H1 (cell line): ENCODE data around the gene SF3B6. TPM values are rescaled to one million over a fixed set of nuclear protein-coding genes. Genes with fewer than 3 reads are reported as not detected.

ENCODE experiments used
- CTCF ChIA-PET: fragments of 300-600 bp; sonication (Branson Sonifier 250); formaldehyde crosslinking; loops from one replicate; lab custom pipeline; 2021; ENCODE audit not compliant: partially characterized antibody; lab: Charles Lee
- POLR2A ChIA-PET: fragments of 300-600 bp; sonication (Branson Sonifier 250); formaldehyde crosslinking; loops from one replicate; lab custom pipeline; 2021; ENCODE audit warnings: inconsistent platforms; ENCODE audit not compliant: partially characterized antibody; lab: Charles Lee
- DNase-seq, 2 experiments: peaks; one replicate each; pipeline versions ENCODE4 v3.0.0 to v3.0.0-alpha.2; 2010 to 2022; ENCODE audit warnings: low spot score in 2 of 2, low read depth in 1 of 2, mixed read lengths in 1 of 2
- FAIRE-seq: peaks from 2 replicates; lab custom pipeline; 2011; peaks lifted over from hg19 to GRCh38; lab: Jason Lieb, UNC
- H2AFZ ChIP-seq: 2 replicates; pipeline ENCODE4 v1.8.1; 2012; ENCODE audit warnings: low read length, inconsistent platforms
- H2AK5ac ChIP-seq: 2 replicates; pipeline ENCODE4 v1.6.1; 2013; ENCODE audit warnings: low read depth, low read length
- H2BK120ac ChIP-seq: replicated peaks from 2 replicates; pipeline ENCODE3; 2013; ENCODE audit warnings: low read depth, low read length, inconsistent platforms
- H2BK12ac ChIP-seq: 2 replicates; pipeline ENCODE4 v1.6.1; 2013; ENCODE audit warnings: low read depth, low read length
- H2BK15ac ChIP-seq: 2 replicates; pipeline ENCODE4 v1.6.1; 2013; ENCODE audit warnings: low read length
- H2BK20ac ChIP-seq: 2 replicates; pipeline ENCODE4 v1.6.1; 2013; ENCODE audit warnings: low read length
- H2BK5ac ChIP-seq: 2 replicates; pipeline ENCODE4 v1.6.1; 2013; ENCODE audit warnings: low read depth, low read length
- H3K14ac ChIP-seq: 2 replicates; pipeline ENCODE4 v1.6.1; 2013; ENCODE audit warnings: inconsistent platforms; ENCODE audit not compliant: insufficient read length
- H3K18ac ChIP-seq: 2 replicates; pipeline ENCODE4 v1.6.1; 2013; ENCODE audit warnings: low read length; ENCODE audit errors: extremely low read depth
- H3K23ac ChIP-seq: 2 replicates; pipeline ENCODE4 v1.6.1; 2013; ENCODE audit warnings: inconsistent platforms; ENCODE audit not compliant: insufficient read length
- H3K23me2 ChIP-seq: 2 replicates; pipeline ENCODE4 v1.6.1; 2013; ENCODE audit warnings: low read depth, low read length
- H3K27ac ChIP-seq: 2 replicates; pipeline ENCODE4 v1.6.1; 2011; ENCODE audit warnings: low read depth, low read length, inconsistent platforms
- H3K27me3 ChIP-seq, 4 experiments: replicated peaks in 1 of 4; 1 replicate in 1 of 4; 2 replicates in 3 of 4; pipeline versions ENCODE4 v1.6.1 to v1.8.1; 2011 to 2013; ENCODE audit warnings: low read length in 3 of 4, mild to moderate bottlenecking in 3 of 4, inconsistent platforms in 2 of 4, mixed read lengths in 2 of 4, moderate library complexity in 1 of 4; ENCODE audit not compliant: control insufficient read depth in 3 of 4, insufficient read depth in 3 of 4; ENCODE audit errors: extremely low read depth in 1 of 4
- H3K36me3 ChIP-seq, 4 experiments: 2 replicates each; pipeline versions ENCODE4 v1.6.1 to v1.8.1; 2011 to 2013; ENCODE audit warnings: mild to moderate bottlenecking in 4 of 4, low read length in 3 of 4, moderate library complexity in 2 of 4, control low read depth in 1 of 4, inconsistent platforms in 1 of 4; ENCODE audit not compliant: insufficient read depth in 4 of 4, control insufficient read depth in 2 of 4
- H3K4ac ChIP-seq: replicated peaks from 2 replicates; pipeline ENCODE3; 2013; ENCODE audit warnings: low read length, low read depth, mixed read lengths, inconsistent platforms; ENCODE audit not compliant: insufficient read length
- H3K4me1 ChIP-seq, 4 experiments: replicated peaks in 1 of 4; 1 replicate in 1 of 4; 2 replicates in 3 of 4; pipeline versions ENCODE4 v1.6.1 to v1.8.1; 2011 to 2013; ENCODE audit warnings: low read length in 3 of 4, inconsistent platforms in 2 of 4, mixed read lengths in 1 of 4; ENCODE audit not compliant: insufficient read depth in 4 of 4, control insufficient read depth in 3 of 4
- H3K4me2 ChIP-seq, 2 experiments: 2 replicates each; pipeline versions ENCODE4 v1.6.1 to v1.8.1; 2011 to 2013; ENCODE audit warnings: low read depth in 2 of 2, low read length in 2 of 2, control low read depth in 1 of 2, inconsistent platforms in 1 of 2, mild to moderate bottlenecking in 1 of 2; ENCODE audit not compliant: insufficient read depth in 1 of 2
- H3K4me3 ChIP-seq, 4 experiments: fragments of 200-600, 300-600 bp in 1 of 4; sonication (generic), shearing (Covaris generic), sonication (Bioruptor Twin) in 1 of 4; 2 replicates each; pipeline versions ENCODE4 v1.5.1 to v1.8.1; 2011 to 2016; ENCODE audit warnings: low read length in 4 of 4, low read depth in 3 of 4, control low read depth in 2 of 4, inconsistent platforms in 2 of 4, mild to moderate bottlenecking in 2 of 4, mixed read lengths in 1 of 4, moderate library complexity in 1 of 4; ENCODE audit not compliant: insufficient read depth in 2 of 4; ENCODE audit errors: extremely low read depth in 1 of 4
- H3K56ac ChIP-seq: replicated peaks from 2 replicates; pipeline ENCODE3; 2013; ENCODE audit warnings: low read depth, mild to moderate bottlenecking, mixed read lengths, low read length, inconsistent platforms; ENCODE audit not compliant: insufficient read length
- H3K79me1 ChIP-seq: 2 replicates; pipeline ENCODE4 v1.6.1; 2013; ENCODE audit warnings: low read depth, low read length, control low read depth
- H3K79me2 ChIP-seq, 2 experiments: 2 replicates each; pipeline versions ENCODE4 v1.6.1 to v1.8.1; 2012 to 2013; ENCODE audit warnings: low read length in 2 of 2, mild to moderate bottlenecking in 2 of 2, inconsistent platforms in 1 of 2; ENCODE audit not compliant: insufficient read depth in 2 of 2, control insufficient read depth in 1 of 2
- H3K9ac ChIP-seq, 4 experiments: replicated peaks in 1 of 4; 1 replicate in 1 of 4; 2 replicates in 3 of 4; pipeline versions ENCODE4 v1.6.1 to v1.8.1; 2011 to 2013; ENCODE audit warnings: low read depth in 3 of 4, low read length in 3 of 4, control low read depth in 2 of 4, mild to moderate bottlenecking in 2 of 4, moderate library complexity in 2 of 4, inconsistent platforms in 1 of 4; ENCODE audit errors: extremely low read depth in 1 of 4
- H3K9me3 ChIP-seq, 2 experiments: 2 replicates each; pipeline versions ENCODE4 v1.6.1 to v1.8.1; 2012 to 2013; ENCODE audit warnings: mild to moderate bottlenecking in 2 of 2, moderate library complexity in 2 of 2, control low read depth in 1 of 2, inconsistent platforms in 1 of 2, low read depth in 1 of 2, low read length in 1 of 2, mixed read lengths in 1 of 2; ENCODE audit not compliant: insufficient read depth in 2 of 2
- H4K20me1 ChIP-seq, 2 experiments: replicated peaks in 1 of 2; 2 replicates each; pipeline versions ENCODE3 to v1.8.1; 2011 to 2013; ENCODE audit warnings: inconsistent platforms in 2 of 2, low read length in 2 of 2, mild to moderate bottlenecking in 1 of 2; ENCODE audit not compliant: insufficient read depth in 2 of 2, control insufficient read depth in 1 of 2
- H4K5ac ChIP-seq: 2 replicates; pipeline ENCODE4 v1.6.1; 2013; ENCODE audit warnings: low read length, low read depth, mixed read lengths, inconsistent platforms; ENCODE audit not compliant: insufficient read length
- H4K8ac ChIP-seq: 2 replicates; pipeline ENCODE4 v1.8.0; 2013; ENCODE audit warnings: mild to moderate bottlenecking, moderate library complexity, low read length, inconsistent platforms; ENCODE audit not compliant: insufficient read depth; ENCODE audit errors: extremely low read depth
- H4K91ac ChIP-seq: replicated peaks from 2 replicates; pipeline ENCODE3; 2013; ENCODE audit warnings: low read length, mixed read lengths, inconsistent platforms; ENCODE audit not compliant: insufficient read length
- BRCA1 ChIP-seq: IDR thresholded peaks from 2 replicates; pipeline ENCODE4 v1.6.1; 2012; ENCODE audit warnings: low read depth, low read length, improper control_type of control experiment
- CEBPB ChIP-seq: IDR thresholded peaks from 2 replicates; pipeline ENCODE4 v1.6.1; 2012; ENCODE audit warnings: low read depth, low read length
- CTBP2 ChIP-seq: IDR thresholded peaks from 2 replicates; pipeline ENCODE4 v1.7.0; 2011; ENCODE audit warnings: borderline replicate concordance, mild to moderate bottlenecking, moderate library complexity, mixed read lengths, low read length; ENCODE audit not compliant: insufficient read depth, insufficient read length
- GABPA ChIP-seq: IDR thresholded peaks from 2 replicates; pipeline ENCODE4 v1.6.1; 2011; ENCODE audit warnings: mild to moderate bottlenecking, low read length, moderate library complexity, borderline replicate concordance; ENCODE audit not compliant: insufficient read depth
- JUN ChIP-seq: IDR thresholded peaks from 2 replicates; pipeline ENCODE4 v1.6.1; 2011; ENCODE audit warnings: low read depth, mild to moderate bottlenecking, improper control_type of control experiment, low read length
- KDM4A ChIP-seq: IDR thresholded peaks from one replicate; pipeline ENCODE4 v1.7.1; 2012; ENCODE audit warnings: low read depth, mild to moderate bottlenecking, moderate library complexity, low read length, inconsistent platforms; ENCODE audit not compliant: severe bottlenecking
- MAX ChIP-seq: IDR thresholded peaks from 2 replicates; pipeline ENCODE4 v1.6.1; 2012; ENCODE audit warnings: inconsistent platforms
- PHF8 ChIP-seq: fragments of 200-600 bp; sonication (generic); conservative IDR thresholded peaks from 2 replicates; pipeline ENCODE4 v1.7.1; 2012; ENCODE audit warnings: low read depth, mild to moderate bottlenecking, inconsistent platforms, low read length, moderate library complexity
- RFX5 ChIP-seq: IDR thresholded peaks from 2 replicates; pipeline ENCODE4 v1.6.1; 2011; ENCODE audit warnings: low read depth, low read length, improper control_type of control experiment, borderline replicate concordance
- SIN3A ChIP-seq, 2 experiments: IDR thresholded peaks in 1 of 2; conservative IDR thresholded peaks in 1 of 2; 2 replicates each; pipeline ENCODE4 v1.6.1; 2011 to 2012; ENCODE audit warnings: low read length in 2 of 2, improper control_type of control experiment in 1 of 2, low read depth in 1 of 2, mild to moderate bottlenecking in 1 of 2
- SIRT6 ChIP-seq: IDR thresholded peaks from one replicate; pipeline ENCODE4 v1.7.1; 2012; ENCODE audit warnings: low read length, inconsistent platforms
- SP1 ChIP-seq: IDR thresholded peaks from 2 replicates; pipeline ENCODE4 v1.6.1; 2011; ENCODE audit warnings: low read depth, low read length
- TEAD4 ChIP-seq: IDR thresholded peaks from 2 replicates; pipeline ENCODE4 v1.6.1; 2012; ENCODE audit warnings: low read depth, low read length, inconsistent platforms, mixed read lengths
- ZNF274 ChIP-seq: IDR thresholded peaks from 2 replicates; pipeline ENCODE4 v1.7.0; 2012; ENCODE audit warnings: low read length, borderline replicate concordance; ENCODE audit errors: extremely low read depth
- WGBS, 2 experiments: shearing (Covaris generic) in 1 of 2; methylation state at CpG; one replicate each; pipeline versions ENCODE4 v1.1.6 to v1.1.7; 2013 to 2015; ENCODE audit warnings: low lambda C conversion rate in 2 of 2, mixed read lengths in 2 of 2, inconsistent platforms in 1 of 2, low coverage in 1 of 2, missing lambda C conversion rate in 1 of 2; ENCODE audit not compliant: insufficient replicate concordance in 2 of 2, insufficient coverage in 1 of 2, insufficient read length in 1 of 2; ENCODE audit errors: extremely low coverage in 1 of 2, missing lambda C conversion rate in 1 of 2; 5-methylcytosine and 5-hydroxymethylcytosine counted together
- polyA plus RNA-seq, 7 experiments: library from polyadenylated mRNA; depleted of rRNA in 3 of 7; stranded (reverse) in 5 of 7; unstranded in 2 of 7; fragments of >200 nt in 5 of 7; fragments of 200-250 nt in 2 of 7; gene quantifications; 1 replicate in 5 of 7; 2 replicates in 1 of 7; 4 replicates in 1 of 7; pipeline versions ENCODE4 v1.2.1 to v1.2.3, GENCODE V29; 2011 to 2013; ENCODE audit warnings: missing spikeins in 2 of 7, mixed read lengths in 2 of 7
- total RNA-seq: library from RNA; stranded (reverse); fragmentation: NEBNext Ultra II Directional; extraction: Animal tissue kit (Norgen Biotek cat#: 25700); gene quantifications from 2 replicates; pipeline ENCODE4 v1.2.1, GENCODE V29; 2021

Gene SF3B6
- total and polyA plus RNA-seq, 2 of the 8 experiments (the other 6 are each of a cell fraction or from before 2014, with no cell fraction given), result 126 to 155 TPM

GRCh38 chr2:24121469-24121868, 45.3 kb upstream of the SF3B6 start:
- H3K79me2 ChIP-seq, result no peaks in the 10 kb centered on the region
- no peak overlapping the region for H4K91ac ChIP-seq
- H3K9ac ChIP-seq, result no peak overlapping the region
- no peak overlapping the region for H2AFZ ChIP-seq
- H3K4ac ChIP-seq, result no peak overlapping the region
- no peak overlapping the region for H2BK12ac ChIP-seq
- no peak overlapping the region for H4K8ac ChIP-seq
- H2BK20ac ChIP-seq, result no peak overlapping the region
- no peak overlapping the region for H2AK5ac ChIP-seq
- H3K4me1 ChIP-seq, result peaks cover 4 to 7% (median 6%) of the 10 kb centered on the region in 4 experiments; a peak in 6 of 7 replicates
- no peak overlapping the region for H4K5ac ChIP-seq
- POLR2A ChIA-PET, result interaction anchor here (1.5 to 2.0 kb wide), 3 partner anchors 15 to 42 kb away, joined by 3 to 24 read pairs (median 3); partner anchors contain the start of gene TP53I3
- peaks cover 0 to 10% (median 4%) of the 10 kb centered on the region in 4 experiments; a peak in 4 of 7 replicates for H3K27me3 ChIP-seq
- 50% methylated on average over 4 of the region's 4 CpGs; no CpG with 5 or more reads in 1 of the 2 experiments for WGBS, 2 experiments
- H3K18ac ChIP-seq, result peak overlapping the region; percentile 25; the same call in 1 of the 2 replicates
- H4K20me1 ChIP-seq, result no peaks in the 10 kb centered on the region
- no peaks in the 10 kb centered on the region for H3K79me1 ChIP-seq
- H2BK15ac ChIP-seq, result no peak overlapping the region
- no peaks in the 10 kb centered on the region for H3K36me3 ChIP-seq
- H3K56ac ChIP-seq, result no peak overlapping the region
- H2BK5ac ChIP-seq, result no peak overlapping the region
- no peaks in the 10 kb centered on the region for H3K9me3 ChIP-seq
- no peak overlapping the region for H3K14ac ChIP-seq
- H3K23me2 ChIP-seq, result peaks cover 3% of the 10 kb centered on the region
- CTCF ChIA-PET, result interaction anchor here (0.7 to 2.3 kb wide), 4 partner anchors 10 to 38 kb away, joined by 3 to 9 read pairs (median 6); no protein-coding TSS in a partner anchor
- H3K23ac ChIP-seq, result no peak overlapping the region
- FAIRE-seq (no peak), DNase-seq (no peak)
- H3K4me2 ChIP-seq, result peak overlapping the region in 1 of 2 experiments; percentile 24; a peak in 2 of 4 replicates
- H3K27ac ChIP-seq, result no peak overlapping the region
- no peak overlapping the region for H2BK120ac ChIP-seq
- no peak overlapping the region for H3K4me3 ChIP-seq
- TF ChIP-seq SIN3A (conservative IDR thresholded peaks at IDR 0.05 in 1 of 2, IDR thresholded peaks at IDR 0.05 in 1 of 2; ENCODE audit: low read depth in 1 of 2, low read length in 2 of 2) (no peak), BRCA1 (no peak), SP1 (no peak), SIRT6 (no peak), JUN (no peak), KDM4A (no peak), GABPA (no peak), TEAD4 (no peak), ZNF274 (no peak), CEBPB (no peak), RFX5 (no peak), MAX (no peak), CTBP2 (no peak), PHF8 (no peak)
